ENCODE measurements around the gene WWOX.

- TF ChIP-seq ESRRG (CRISPR knock-in tag; IDR thresholded peaks at IDR 0.05) (no peak), PATZ1 (CRISPR knock-in tag; IDR thresholded peaks at IDR 0.05; ENCODE audit: borderline replicate concordance) (no peak), CREB5 (CRISPR knock-in tag; IDR thresholded peaks at IDR 0.05; ENCODE audit: low read depth) (no peak), CSRNP3 (CRISPR knock-in tag; IDR thresholded peaks at IDR 0.05) (no peak), RARB (CRISPR knock-in tag; IDR thresholded peaks at IDR 0.05) (no peak), TOX (CRISPR knock-in tag; IDR thresholded peaks at IDR 0.05; ENCODE audit: borderline replicate concordance) (no peak)
Observed at GRCh38 chr16:78985716-78986605, 886.5 kb downstream of the WWOX start.

All from SK-N-SH treated with all-trans-retinoic acid at 6 μM for 48 hours (cell line).